ENCODE results near the gene AMPD2.

The AMPD2 gene

GRCh38 chr1:109617291-109617801 lies 2.3 kb upstream of the AMPD2 start:
- peak; percentile 65 for DNase-seq
- H3K36me3 ChIP-seq: peaks cover 6% of the 10 kb centered on the region
- peak overlapping the region; percentile 27; the same call in 1 of the 2 replicates for H3K27ac ChIP-seq
- no peaks in the 10 kb centered on the region for H3K9me3 ChIP-seq (ENCODE audit: severe bottlenecking)
- TF ChIP-seq CTCF (IDR thresholded peaks at IDR 0.05; ENCODE audit: low read depth, low read length): peak; percentile 51
- H3K4me3 ChIP-seq (ENCODE audit: low read depth, low read length): no peak overlapping the region
- no peaks in the 10 kb centered on the region for H3K27me3 ChIP-seq (ENCODE audit: insufficient read depth, low read depth, severe bottlenecking)

GRCh38 chr1:109618661-109619575 lies 719 bp upstream of the AMPD2 start:
- Histone ChIP-seq H3K36me3 (peaks cover 9% of the 10 kb centered on the region), H3K4me3 (ENCODE audit: low read depth, low read length) (peak overlapping the region; percentile 94), H3K9me3 (ENCODE audit: severe bottlenecking) (no peaks in the 10 kb centered on the region), H3K27me3 (ENCODE audit: insufficient read depth, low read depth, severe bottlenecking) (no peaks in the 10 kb centered on the region), H3K27ac (peak overlapping the region; percentile 75)
- TF ChIP-seq CTCF (IDR thresholded peaks at IDR 0.05; ENCODE audit: low read depth, low read length): no peak
- no peak for DNase-seq

- H3K4me3 ChIP-seq (ENCODE audit: low read depth, low read length): peak overlapping the region; percentile 94
- H3K27ac ChIP-seq: peak overlapping the region; percentile 75
- DNase-seq: no peak
- peaks cover 15% of the 10 kb centered on the region for H3K36me3 ChIP-seq
- TF ChIP-seq CTCF (IDR thresholded peaks at IDR 0.05; ENCODE audit: low read depth, low read length): no peak
- H3K27me3 ChIP-seq (ENCODE audit: insufficient read depth, low read depth, severe bottlenecking): no peaks in the 10 kb centered on the region
- H3K9me3 ChIP-seq (ENCODE audit: severe bottlenecking): no peaks in the 10 kb centered on the region
Observed at GRCh38 chr1:109620401-109620791, 759 bp downstream of the AMPD2 start.

- H3K9me3 ChIP-seq (ENCODE audit: severe bottlenecking): no peaks in the 10 kb centered on the region
- peaks cover 20% of the 10 kb centered on the region for H3K36me3 ChIP-seq
- no peak for TF ChIP-seq CTCF (IDR thresholded peaks at IDR 0.05; ENCODE audit: low read depth, low read length)
- DNase-seq: peak; percentile 95
- H3K27ac ChIP-seq: peak overlapping the region; percentile 75
- H3K4me3 ChIP-seq (ENCODE audit: low read depth, low read length): peak overlapping the region; percentile 94
- no peaks in the 10 kb centered on the region for H3K27me3 ChIP-seq (ENCODE audit: insufficient read depth, low read depth, severe bottlenecking)
Observed at GRCh38 chr1:109620841-109621286, 1.2 kb downstream of the AMPD2 start.

GRCh38 chr1:109621379-109622136 lies 1.9 kb downstream of the AMPD2 start:
- Histone ChIP-seq H3K36me3 (peaks cover 27% of the 10 kb centered on the region), H3K27ac (no peak overlapping the region), H3K9me3 (ENCODE audit: severe bottlenecking) (no peaks in the 10 kb centered on the region), H3K27me3 (ENCODE audit: insufficient read depth, low read depth, severe bottlenecking) (no peaks in the 10 kb centered on the region), H3K4me3 (ENCODE audit: low read depth, low read length) (peak overlapping the region; percentile 94)
- DNase-seq: no peak
- no peak for TF ChIP-seq CTCF (IDR thresholded peaks at IDR 0.05; ENCODE audit: low read depth, low read length)

Data from WERI-Rb-1 (cell line).